Measurements from ENCODE around the gene TSPAN9.

TSPAN9 gene

DNA sequence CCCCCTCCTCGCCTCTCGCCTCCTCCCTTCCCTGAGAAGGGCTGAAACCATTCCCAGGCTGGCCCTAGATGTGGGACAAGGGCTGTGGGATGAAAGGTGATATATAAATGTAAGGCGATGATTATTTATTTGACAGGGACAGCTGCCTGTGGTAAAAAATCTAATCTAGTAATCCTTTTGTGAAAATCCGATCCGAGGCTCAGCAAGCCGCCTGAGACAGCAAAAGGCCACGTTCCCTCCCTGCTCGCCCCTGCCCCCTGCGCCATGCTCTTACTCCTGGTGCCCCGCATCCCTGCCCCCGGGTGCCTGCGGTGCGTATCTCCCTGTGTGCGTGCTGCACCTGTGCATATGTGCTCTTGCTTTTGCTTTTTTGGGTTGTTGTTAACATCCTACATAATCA is 65.2 kb downstream of the TSPAN9 start:
- DNase-seq: no peak

DNA sequence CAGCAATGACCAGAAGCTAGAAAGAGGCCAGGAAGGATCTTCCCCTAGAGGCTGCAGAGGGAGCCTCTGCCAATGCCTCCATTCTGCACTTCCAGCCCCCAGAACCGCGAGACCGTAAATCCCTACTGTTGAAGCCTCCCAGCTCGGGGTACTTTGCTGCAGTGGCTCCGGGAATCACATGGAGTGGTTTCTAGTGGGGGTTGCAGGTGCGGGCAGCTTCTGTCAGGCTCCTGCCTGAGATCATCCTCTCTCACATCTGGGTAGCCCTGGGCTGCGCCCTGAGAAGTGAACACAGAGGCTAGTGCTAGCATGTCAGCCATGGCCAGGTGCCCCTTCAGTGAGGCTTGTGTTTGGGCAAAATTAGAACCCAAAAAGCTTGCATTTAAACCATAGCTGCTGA is 67.3 kb downstream of the TSPAN9 start:
- no peak for DNase-seq

DNA sequence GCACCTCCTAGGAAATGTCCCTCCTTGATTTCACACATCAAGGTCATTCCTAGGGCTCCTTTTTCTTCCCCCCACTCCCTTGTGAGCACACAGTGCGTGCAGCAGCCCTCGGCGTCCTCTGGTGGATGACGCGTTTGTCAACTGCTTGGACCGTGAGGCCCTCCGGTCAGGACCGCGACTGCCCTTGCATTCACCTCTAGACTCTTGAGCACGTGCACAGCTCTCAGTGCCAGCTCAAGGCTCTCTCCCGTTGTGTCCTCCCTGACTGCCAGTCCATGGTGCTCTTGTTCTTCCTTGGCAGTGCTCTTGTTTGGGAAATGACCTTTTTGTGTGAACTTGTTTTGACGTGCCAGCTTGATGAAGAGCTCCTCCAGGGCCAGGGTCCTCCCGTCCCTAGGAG is 67.9 kb downstream of the TSPAN9 start:
- DNase-seq: no peak

DNA sequence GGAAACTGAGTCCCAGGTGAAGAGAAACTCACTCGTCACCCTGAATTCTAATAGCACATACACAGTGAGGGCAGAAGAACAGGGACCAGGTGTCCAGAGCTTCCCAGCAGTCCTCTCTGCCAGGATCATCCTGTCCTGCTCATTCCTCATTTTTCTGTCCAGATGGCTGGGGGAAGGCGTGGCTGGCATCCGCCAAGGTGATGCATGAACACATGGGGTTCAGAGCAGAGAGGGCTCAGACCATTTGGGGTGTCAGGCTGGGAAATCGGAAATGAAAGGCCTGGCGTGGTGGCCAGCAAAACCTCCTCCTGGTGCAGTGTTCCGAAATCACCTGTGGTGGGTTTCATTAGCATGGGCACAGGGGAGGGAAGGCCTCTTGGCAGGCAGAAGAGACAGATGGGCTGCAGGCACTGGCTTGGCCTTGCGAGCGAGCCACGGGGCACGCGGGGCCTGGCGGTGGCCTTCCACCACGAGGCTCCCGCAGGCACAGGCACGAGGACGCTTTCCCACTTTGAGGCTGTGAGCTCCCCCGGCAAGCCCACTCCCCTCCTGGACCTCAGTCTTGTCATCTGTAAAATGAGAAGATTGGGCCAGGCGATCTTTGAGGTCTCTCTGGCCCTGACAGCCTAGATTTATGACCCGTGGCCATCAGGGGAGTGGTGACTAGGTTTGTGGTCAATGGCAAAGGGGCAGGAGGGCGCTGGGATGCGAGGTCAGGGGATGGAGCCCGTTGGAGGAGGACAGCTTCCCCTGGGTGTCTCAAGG is 68.5 kb downstream of the TSPAN9 start:
- no peak for DNase-seq

DNA sequence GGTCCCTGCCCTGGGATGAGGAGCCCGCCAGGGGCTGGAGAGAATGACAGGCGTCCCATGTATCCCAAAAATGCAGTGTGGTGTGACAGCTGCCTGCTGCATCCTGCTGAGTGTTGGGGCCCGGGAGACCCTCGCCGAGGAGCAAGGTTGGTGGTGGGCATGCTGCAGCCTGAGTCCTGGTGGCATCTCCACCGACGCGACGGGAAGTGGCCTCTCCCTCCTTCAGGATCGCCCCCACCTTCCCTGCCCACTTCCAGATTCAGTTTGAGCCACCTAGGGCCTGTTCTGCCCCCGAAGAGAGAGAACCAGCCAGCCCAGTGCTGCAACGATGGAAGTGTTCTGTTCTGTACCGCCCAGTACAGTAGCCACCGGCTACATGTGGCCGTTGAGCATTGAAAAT is 70.1 kb downstream of the TSPAN9 start:
- no peak for DNase-seq

DNA sequence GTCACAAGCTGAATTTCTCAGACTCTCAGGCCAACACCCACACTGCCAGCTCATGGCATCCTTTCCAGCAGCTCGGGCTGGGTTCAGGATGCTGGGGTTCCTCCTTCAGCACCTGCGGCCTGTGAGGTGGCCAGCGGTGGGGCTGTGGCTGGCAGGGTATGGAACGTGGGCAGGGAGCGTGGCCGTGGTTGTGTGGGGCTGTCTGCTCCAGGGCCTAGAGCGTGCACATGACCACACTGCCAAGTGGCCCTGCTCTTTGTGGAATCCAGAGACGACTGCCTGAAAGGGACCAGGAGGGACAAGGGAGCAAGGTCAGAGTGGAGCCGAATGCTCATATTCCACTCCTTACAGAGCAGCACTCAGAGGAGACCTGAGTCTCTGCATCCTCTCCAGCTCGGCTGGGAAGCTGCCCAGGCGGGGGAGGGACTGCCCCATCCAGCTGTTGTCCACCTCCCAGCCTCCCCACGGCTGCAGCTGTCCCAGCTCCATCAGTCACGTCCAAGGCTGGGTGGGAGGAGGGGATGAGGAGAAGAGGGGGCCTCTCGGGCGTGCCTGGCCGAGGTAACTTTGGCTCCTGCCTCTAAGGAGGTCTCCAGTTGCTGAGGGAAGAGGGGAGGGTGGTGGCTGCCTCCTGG is 71.3 kb downstream of the TSPAN9 start:
- DNase-seq: no peak

DNA sequence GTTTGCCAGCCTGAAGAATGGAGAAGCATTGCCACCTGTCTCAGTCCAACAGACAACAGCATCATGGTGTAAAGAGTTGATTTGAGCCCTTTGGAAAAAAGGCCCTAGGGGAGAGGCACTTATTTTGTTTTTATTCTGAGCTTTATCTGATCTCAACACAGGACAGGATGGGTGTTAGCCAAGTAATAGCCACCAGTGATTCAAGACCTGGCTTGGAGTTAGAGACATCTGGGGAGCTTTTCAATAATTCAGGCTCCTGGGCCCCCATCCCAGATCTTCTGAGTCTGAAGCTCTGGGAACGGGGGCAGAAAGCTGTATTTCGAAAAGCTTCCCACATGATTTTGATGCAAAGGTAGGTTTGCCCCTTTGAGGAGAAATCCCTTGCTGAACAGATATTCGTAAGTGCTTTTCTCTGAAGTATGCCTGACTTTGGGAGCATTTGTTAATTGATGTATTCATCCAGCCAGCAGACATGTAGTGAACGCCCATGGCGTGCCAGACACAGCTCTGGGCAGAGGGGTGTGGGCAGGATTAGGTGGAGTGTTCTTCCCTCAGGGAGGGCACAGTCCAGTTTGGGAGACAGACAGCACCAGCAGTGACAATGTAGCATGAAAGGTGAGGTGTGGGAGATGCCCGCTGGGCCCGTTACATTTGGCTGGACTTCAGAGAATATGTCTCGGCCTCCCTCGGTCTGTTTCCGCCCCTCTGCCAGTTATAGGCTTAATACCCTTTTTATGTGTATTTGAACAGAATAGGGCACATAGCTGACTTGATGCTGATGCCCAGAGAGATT is 72.5 kb downstream of the TSPAN9 start:
- DNase-seq: no peak

DNA sequence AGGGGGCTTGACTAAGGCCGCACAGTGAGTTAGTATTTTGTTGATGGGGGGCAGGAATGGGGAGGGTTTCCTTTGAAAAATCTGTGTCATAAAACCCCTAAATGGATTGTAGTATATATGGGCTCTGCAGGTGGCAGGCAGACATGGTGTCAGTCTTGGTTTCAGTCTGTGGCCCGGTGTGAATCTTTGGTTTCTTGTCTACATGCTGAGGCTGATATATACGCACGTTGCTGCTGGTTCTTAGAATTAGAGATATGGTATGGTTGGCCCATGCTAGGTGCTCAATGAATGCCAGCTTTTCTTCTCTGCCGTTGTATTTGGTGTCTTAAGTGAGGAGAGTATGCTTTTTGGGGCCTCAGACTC is 73.1 kb downstream of the TSPAN9 start:
- no peak for DNase-seq

DNA sequence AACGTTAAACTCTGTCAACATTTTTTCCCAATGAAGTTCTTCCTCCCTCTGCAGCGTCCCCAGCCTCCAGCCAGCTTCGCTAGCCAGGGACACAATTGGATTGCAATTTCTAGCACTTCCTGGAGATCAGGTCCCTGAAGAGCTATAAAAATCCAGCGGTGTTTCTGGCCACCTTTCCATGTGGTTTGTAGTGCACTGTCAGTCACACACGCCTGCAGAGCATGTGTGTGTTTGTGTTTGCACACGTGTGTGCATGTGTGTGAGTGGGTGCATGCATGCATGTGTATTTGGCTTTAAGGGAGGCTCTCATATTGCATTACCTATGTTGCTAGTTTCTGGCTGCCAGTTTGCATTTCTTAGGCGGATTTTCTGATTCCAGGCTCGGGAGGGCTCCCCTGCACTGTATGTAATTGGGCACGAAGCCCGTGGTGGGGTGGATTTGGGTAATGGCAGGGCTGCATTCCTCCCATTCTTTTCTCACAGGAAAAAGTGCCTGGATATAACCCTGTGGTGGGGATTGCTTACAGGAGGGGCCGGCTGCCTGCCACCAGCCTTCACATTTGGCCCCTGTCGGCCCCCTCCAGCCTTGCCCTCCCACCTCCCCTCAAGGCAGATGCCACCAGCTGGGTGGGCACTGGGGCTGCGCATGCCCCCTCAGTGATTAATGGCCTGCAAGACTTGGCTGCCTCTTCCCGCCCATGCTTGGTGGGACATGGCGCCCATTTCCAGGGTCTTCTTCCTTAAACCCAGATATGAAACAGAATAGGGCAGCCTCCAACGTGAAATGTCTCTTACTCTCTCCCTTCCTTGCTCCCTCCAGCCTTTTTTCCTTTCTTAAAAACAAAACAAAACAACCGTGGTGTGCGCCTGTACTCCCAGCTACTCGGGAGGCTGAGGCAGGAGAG is 74.0 kb downstream of the TSPAN9 start:
- no peak for DNase-seq

DNA sequence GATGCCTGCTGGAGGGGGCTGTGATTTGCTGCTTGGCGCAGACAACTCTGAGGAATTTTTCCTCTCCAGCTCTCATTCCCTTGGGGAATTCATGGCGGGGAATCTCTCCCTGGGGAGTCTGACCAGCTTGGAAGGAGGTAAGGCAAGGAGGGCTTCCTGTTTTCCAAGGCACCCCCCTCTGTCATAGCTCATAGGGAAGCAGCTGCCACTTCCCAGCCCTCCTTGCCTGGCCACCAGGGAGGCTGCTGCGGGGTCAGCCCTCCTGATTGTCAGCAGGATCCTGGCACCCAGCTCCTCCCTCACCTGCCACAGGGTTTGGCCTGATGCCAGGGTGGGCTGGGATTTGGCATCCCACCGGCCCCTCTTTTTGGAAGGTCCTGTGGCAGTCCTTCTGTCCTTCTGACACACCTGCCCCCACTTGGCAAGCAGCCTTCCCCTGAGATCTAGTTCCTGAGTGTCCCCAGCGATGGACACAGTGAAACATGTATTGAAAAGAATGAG is 74.9 kb downstream of the TSPAN9 start:
- DNase-seq: no peak

DNA sequence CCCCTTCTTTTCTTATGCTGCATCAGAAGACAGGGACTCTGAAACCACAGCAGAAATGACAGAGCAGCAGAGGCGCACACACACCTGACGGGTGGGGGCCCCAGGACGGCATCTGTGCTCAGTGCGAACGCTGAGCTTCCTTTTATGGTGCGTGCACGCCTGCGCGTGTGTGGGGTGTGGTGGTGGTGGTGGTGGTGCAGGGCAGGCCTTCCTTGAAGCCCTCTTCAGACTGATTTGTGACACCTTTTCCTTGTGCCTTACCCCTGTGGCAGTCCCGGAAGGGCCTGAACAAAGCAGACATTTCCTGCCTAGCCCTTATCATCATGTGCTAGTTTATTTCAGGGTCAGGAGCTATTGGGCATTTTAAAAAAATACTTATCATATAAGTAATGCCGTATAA is 75.7 kb downstream of the TSPAN9 start:
- no peak for DNase-seq

DNA sequence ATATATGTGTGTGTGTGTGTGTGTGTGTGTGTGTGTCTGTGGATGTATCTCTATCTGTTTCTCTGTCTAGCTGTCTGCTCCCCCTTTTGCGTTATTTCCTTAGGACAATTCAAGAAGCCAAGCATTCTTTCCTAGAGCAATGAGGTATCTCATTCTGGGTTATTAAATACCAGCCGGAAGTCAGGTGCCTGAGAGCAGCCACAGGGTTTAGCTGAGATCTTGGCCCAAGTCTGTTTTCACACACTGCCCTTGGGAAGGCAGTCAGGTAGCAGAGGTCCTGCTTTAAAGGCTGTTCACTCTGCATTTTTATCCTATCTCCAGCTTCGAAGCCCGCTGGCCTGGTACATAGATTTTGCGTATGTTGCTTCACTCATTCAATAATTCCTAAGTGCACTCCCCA is 76.8 kb downstream of the TSPAN9 start:
- DNase-seq: no peak

DNA sequence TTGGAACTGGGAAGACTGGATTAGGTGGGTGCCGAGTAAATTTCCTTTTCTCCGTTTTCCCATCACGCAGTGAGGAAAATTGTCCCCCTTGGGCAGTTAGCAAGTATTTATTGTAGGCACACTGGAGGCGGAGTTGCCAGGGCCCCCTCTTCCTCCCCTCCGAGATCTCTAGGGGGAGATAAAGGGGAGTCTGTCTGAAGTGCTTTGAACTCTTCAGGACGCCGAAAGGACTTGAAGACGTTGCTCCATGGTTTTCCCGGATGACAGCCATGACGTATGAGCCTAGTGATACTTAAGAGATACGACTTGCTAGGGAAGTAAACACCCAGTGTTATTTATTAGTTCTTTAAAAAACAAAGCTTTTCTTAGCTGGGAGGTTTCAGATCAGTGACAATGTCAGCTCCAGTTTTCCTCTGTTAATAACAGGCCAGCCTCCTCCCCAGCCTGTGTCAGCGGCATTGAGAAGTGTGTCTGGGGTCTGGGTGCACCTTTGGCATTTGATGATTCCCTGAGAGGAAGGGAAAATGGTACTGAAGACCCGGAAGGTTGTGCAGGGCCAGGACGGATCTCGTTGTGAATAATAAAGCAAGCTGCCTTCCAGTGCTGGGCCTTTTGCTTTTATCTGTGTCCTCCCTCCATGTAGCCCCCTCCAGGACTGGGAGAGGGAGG is 78.7 kb downstream of the TSPAN9 start:
- no peak for DNase-seq

DNA sequence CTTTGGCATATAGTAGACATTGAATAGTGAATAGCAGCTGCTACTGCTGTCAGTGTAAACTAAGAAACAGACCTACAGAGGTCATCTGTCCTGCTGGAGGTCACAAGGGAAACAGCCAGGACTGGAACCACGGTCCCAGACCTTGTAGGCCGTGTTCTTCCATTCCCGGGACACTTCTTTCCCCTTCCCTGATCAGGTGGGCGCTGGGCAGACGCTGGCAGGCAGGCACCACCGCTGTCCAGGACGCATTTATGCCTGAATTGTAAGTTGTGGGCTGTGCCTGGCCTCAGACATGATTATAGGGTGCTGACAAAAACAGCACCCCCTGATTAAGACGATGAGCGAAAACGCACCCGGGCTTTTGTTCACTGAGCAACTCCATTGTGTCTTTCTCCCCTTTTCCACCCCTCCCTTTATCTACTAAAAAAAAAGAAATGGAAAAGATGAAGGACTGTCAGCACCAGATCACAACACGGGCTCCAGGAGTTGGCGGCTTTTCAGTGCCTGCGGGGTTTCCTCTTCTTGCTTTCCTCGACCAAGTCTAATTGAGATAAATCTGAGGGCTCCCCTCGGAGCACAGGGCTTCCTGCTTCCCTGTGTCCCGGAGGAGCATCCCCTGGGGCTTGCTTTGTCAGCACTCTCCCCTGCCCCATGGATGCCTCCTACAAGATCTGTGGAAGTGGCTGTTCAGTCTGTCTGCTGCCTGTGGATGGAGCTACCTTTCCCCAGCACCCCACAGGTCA is 80.6 kb downstream of the TSPAN9 start:
- DNase-seq: no peak

DNA sequence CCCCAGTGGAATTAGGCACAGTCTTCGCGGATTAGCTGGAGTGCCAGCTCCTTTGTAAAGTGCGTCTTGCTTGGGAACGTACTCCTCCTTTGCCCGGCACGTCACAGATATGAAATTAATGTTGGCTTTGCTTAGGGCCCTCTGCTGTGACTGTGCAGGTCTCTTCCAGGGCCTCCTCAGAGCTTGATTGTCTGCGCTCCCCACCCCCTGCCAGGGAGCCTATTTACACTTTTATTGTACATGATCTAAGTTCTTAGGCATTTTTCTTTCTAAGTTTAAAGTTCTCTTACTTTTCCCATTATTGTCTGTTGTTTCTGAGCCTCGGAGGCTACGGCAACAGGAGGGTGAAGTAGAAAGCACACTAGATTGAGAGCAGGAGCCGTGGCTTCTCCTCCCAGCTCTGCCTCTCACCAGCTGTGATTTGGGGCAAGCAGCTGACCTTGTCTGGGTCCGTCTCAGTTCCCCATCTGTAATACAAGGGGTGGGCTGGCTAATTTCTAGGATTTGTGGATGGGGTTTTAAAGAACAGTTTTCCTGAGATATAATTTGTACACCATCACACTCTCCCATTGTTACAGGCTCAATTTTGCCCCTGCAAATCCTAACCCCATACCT is 81.8 kb downstream of the TSPAN9 start:
- no peak for DNase-seq

DNA sequence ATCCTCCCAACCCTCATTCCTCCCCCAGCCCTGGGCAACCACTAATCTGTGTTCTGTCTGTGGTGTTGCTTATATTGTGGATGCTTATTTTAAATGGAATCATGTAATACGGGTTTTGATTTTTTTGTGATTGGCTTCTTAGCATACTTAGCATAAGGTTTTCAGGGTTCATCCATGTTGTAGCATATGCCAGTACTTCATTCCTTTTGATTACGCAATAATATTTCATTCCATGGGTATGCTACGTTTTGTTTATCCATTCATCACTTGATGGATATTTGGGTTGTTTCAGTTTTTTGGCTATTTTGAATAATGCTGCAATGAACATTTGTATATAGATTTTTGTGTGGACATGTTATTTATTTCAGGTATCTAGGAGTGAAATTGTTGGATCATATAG is 82.9 kb downstream of the TSPAN9 start:
- no peak for DNase-seq

DNA sequence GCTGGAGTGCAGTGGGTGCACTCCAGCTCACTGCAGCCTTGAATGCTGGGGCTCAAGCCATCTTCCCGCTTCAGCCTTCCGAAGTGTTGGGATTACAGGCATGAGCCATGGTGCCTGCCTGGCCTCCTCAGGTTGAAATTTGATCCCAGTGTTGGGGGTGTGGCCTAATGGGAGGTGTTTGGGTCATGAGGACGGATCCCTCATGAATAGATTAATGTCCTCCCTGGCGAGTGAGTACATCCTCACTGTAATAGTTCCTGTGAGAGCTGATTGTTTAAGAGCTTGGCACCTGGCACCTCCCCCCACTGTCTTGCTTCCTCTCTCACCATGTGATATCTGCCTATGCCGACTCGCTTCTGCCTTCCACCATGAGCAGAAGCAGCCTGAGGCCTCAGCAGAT is 84.7 kb downstream of the TSPAN9 start:
- no peak for DNase-seq

DNA sequence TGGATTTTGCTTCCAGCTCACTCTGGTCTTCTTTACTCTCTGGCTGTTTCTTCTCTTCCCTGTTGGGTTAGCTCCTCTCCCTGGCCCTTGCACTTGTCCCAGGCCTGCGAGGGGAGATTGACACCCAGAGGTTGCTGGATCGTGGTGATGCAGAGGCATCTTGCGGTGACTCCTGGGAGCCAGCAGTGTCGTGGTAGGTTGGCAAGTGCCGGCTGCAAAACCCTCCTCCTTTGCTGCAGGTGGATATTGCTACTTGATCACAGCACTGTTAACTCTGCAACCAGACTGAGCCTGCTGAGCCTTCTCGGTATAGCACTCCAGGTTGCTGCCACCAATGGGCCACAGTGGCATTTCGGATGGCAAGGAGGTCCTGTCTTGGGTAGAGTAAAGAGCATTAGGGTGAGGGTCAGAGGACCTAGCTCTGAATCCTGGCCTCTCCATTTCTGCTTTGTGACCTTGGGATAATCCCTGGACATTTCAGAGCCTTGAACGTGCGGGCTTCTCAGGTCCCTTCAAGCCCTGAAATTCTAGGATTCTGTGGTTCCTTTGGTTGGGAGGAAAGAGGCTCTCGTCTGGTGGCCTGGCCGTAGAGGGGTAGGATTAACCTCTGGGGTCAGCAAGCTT is 87.4 kb downstream of the TSPAN9 start:
- DNase-seq: no peak

DNA sequence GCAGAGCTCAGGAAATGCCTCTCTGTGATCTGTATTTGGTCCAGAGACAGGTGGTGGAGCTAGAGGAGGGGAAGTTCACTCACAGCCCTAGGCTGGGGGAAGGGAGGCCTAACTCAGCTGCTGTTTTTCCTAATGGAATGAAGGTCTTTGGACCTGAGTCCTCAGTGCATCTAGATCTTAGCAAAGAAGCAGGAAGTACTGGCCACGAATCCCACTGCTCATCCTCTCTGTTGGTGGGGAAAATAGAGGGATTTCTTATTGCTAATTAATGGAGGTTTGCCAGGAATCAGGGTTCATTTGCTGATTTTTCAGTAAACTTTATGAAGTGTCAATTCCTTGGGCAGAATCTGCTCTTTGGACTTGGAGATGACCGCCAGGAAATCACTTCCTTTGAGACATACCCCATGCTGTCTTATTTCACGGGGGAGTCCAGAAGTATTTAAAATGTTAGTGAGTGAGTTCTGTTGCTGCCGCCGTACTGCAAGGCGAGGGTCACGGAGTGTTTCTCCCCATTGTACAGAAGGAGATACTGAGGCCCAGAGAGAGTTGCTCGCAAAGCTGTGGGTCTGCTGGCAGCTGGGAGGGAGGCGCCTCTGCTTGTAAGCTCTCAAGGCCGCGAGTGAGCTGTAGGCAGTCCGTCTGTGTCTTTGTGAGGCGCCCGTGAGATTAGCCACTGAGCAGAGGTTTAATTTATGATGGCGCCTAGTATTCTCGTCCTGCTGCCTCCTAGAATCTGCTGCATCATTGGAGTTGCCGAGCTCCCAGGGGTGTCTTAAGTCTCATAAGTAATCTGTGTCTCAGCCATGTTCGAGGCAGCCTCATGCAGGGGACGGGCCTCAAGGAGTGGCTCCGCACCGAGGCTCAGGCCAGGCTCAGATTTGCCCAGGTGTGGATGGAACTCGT is 88.2 kb downstream of the TSPAN9 start:
- no peak for DNase-seq
